ENCODE results near the gene PTH1R. TPM values are rescaled to one million over a fixed set of nuclear protein-coding genes. Genes with fewer than 3 reads are reported as not detected.

PTH1R gene
- total and polyA plus RNA-seq, 10 of the 15 experiments (the other 5 are each of a cell fraction or from before 2014, with no cell fraction given): not detected

DNA sequence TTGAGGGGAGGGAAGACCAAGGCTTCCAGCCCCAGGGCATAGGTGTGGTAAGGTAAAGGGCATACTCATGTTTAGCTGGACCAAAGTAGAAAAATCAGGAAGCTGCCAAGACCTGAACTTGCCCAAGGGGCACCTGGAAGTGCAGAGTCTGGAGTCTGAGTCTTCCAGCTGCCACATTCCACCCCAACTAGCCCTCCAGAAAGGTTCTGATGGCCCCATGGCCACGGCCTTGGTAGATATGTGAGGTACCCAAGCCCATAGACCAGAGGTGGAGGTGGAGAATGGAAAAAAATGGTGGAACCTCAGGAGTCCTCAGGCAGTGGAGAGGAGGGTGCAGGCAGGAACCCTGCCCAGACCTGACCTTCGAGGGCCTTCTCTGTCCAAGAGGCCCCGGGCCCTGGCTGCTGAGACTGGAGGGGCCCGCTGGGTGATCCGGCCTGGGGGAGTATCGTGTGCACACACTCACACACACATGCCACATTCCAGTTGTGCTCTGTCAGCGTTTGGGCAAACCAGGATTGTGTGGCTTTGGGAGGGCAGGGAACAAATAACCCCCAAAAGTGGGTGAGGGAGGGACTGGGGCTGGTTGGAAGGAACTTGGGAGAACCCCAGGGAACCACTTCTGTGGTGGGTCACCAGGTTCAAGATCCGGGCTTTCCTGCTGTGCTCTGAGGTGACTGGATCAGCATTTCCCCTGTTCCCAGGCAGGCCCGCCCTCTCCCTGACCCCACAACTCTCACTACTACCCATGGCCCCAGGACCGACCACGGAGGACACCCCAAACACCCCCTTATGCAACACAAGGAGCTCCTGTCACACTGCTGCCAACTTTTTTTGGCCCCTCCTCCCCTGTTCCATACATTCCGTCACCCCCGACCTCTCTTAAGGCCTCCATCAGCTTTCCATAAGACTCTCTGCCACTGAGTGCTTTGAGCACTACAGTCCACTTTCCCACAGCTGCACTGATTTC is 25.9 kb upstream of the PTH1R start:
- ChIA-PET RAD21 (ENCODE audit: unreplicated experiment) (no interaction called here), SMC1A (ENCODE audit: uncharacterized antibody, unreplicated experiment) (interaction anchor here (1.1 kb wide), 1 partner anchor 222 kb away, joined by 3 read pairs; no protein-coding TSS in a partner anchor), CTCF (interaction anchor here (1.0 kb wide), 1 partner anchor 44 kb away, joined by 3 read pairs; no protein-coding TSS in a partner anchor), POLR2A (no interaction called here)
- Histone ChIP-seq H3K4me3 (no peak overlapping the region), H2AFZ (ENCODE audit: control insufficient read depth, low read depth, low read length) (no peak overlapping the region), H3K36me3 (ENCODE audit: control insufficient read depth in 2 of 2, insufficient read depth in 2 of 2, low read length in 1 of 2) (no peaks in the 10 kb centered on the region), H3K27ac (ENCODE audit: control insufficient read depth, insufficient read depth) (no peak overlapping the region), H3K4me1 (ENCODE audit: control insufficient read depth, insufficient read depth, low read length) (no peaks in the 10 kb centered on the region), H3K9me3 (replicated peaks; ENCODE audit: control insufficient read depth, insufficient read depth, low read length) (no peaks in the 10 kb centered on the region), H4K20me1 (ENCODE audit: control insufficient read depth, insufficient read depth) (no peaks in the 10 kb centered on the region), H3K9ac (ENCODE audit: control insufficient read depth, insufficient read depth, low read length) (no peak overlapping the region), H3K27me3 (replicated peaks in 1 of 2; ENCODE audit: control insufficient read depth in 2 of 2, insufficient read depth in 2 of 2, low read length in 1 of 2) (no peaks in the 10 kb centered on the region; a peak in 2 of 4 replicates), H3K4me2 (ENCODE audit: control insufficient read depth, insufficient read depth) (no peak overlapping the region), H3K79me2 (ENCODE audit: control insufficient read depth, insufficient read depth, low read length) (no peaks in the 10 kb centered on the region)
- TF ChIP-seq ZNF384 (IDR thresholded peaks at IDR 0.05; ENCODE audit: borderline replicate concordance, low read depth, low read length) (no peak), POLR2AphosphoS5 (IDR thresholded peaks at IDR 0.05; ENCODE audit: low read length) (no peak), NFIC (IDR thresholded peaks at IDR 0.05; ENCODE audit: low read depth, low read length) (no peak), KDM1A (IDR thresholded peaks at IDR 0.05; ENCODE audit: borderline replicate concordance) (no peak), ZNF217 (IDR thresholded peaks at IDR 0.05) (no peak), BACH1 (IDR thresholded peaks at IDR 0.05; ENCODE audit: borderline replicate concordance) (no peak), DPF2 (IDR thresholded peaks at IDR 0.05) (no peak), HCFC1 (IDR thresholded peaks at IDR 0.05; ENCODE audit: low read length) (no peak), ASH2L (IDR thresholded peaks at IDR 0.05; ENCODE audit: borderline replicate concordance, low read depth) (no peak), CEBPB (IDR thresholded peaks at IDR 0.05; ENCODE audit: borderline replicate concordance in 1 of 2, low read depth in 2 of 2, low read length in 2 of 2) (no peak), STAT3 (IDR thresholded peaks at IDR 0.05; ENCODE audit: low read depth, low read length) (no peak), SPI1 (IDR thresholded peaks at IDR 0.05; ENCODE audit: borderline replicate concordance, insufficient read depth, low read depth, low read length) (no peak), ZSCAN29 (IDR thresholded peaks at IDR 0.05) (no peak), JUND (IDR thresholded peaks at IDR 0.05; ENCODE audit: low read depth, low read length) (no peak), SMC3 (IDR thresholded peaks at IDR 0.05; ENCODE audit: borderline replicate concordance, low read length) (no peak), SP1 (IDR thresholded peaks at IDR 0.05; ENCODE audit: low read depth, low read length) (no peak), RB1 (IDR thresholded peaks at IDR 0.05; ENCODE audit: borderline replicate concordance) (no peak)
- TF ChIP-seq, protein P1, sequence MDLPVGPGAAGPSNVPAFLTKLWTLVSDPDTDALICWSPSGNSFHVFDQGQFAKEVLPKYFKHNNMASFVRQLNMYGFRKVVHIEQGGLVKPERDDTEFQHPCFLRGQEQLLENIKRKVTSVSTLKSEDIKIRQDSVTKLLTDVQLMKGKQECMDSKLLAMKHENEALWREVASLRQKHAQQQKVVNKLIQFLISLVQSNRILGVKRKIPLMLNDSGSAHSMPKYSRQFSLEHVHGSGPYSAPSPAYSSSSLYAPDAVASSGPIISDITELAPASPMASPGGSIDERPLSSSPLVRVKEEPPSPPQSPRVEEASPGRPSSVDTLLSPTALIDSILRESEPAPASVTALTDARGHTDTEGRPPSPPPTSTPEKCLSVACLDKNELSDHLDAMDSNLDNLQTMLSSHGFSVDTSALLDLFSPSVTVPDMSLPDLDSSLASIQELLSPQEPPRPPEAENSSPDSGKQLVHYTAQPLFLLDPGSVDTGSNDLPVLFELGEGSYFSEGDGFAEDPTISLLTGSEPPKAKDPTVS (IDR thresholded peaks at IDR 0.05; ENCODE audit: low read depth, low read length): no peak
- TF ChIP-seq, protein P2, sequence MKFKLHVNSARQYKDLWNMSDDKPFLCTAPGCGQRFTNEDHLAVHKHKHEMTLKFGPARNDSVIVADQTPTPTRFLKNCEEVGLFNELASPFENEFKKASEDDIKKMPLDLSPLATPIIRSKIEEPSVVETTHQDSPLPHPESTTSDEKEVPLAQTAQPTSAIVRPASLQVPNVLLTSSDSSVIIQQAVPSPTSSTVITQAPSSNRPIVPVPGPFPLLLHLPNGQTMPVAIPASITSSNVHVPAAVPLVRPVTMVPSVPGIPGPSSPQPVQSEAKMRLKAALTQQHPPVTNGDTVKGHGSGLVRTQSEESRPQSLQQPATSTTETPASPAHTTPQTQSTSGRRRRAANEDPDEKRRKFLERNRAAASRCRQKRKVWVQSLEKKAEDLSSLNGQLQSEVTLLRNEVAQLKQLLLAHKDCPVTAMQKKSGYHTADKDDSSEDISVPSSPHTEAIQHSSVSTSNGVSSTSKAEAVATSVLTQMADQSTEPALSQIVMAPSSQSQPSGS (IDR thresholded peaks at IDR 0.05; ENCODE audit: low read length): no peak
- TF ChIP-seq, protein P3, sequence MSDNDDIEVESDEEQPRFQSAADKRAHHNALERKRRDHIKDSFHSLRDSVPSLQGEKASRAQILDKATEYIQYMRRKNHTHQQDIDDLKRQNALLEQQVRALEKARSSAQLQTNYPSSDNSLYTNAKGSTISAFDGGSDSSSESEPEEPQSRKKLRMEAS (IDR thresholded peaks at IDR 0.05; ENCODE audit: low read depth, low read length): no peak
- in situ Hi-C loops (cut with MboI): no loop called here
- no TSS peak for BruUV-seq (replicated peaks)
- FAIRE-seq (no peak), ATAC-seq (no peak), DNase-seq (ENCODE audit: low read depth, low spot score) (no peak)
- intact Hi-C loops (cut with micrococcal nuclease; ENCODE audit: unreplicated experiment): no loop called here
- WGBS (ENCODE audit: insufficient coverage, insufficient replicate concordance, low lambda C conversion rate, missing lambda C conversion rate): 38% methylated on average over 13 of the region's 13 CpGs

All from GM12878 (cell line).